ENCODE data around the gene GSTT4. TPM values are rescaled to one million over a fixed set of nuclear protein-coding genes. Genes with fewer than 3 reads are reported as not detected.
A peak's percentile ranks its signal among the peaks of the same experiment; 100 is the strongest.

The GSTT4 gene
- total RNA-seq, 2 experiments from 2014 or later = not detected

DNA sequence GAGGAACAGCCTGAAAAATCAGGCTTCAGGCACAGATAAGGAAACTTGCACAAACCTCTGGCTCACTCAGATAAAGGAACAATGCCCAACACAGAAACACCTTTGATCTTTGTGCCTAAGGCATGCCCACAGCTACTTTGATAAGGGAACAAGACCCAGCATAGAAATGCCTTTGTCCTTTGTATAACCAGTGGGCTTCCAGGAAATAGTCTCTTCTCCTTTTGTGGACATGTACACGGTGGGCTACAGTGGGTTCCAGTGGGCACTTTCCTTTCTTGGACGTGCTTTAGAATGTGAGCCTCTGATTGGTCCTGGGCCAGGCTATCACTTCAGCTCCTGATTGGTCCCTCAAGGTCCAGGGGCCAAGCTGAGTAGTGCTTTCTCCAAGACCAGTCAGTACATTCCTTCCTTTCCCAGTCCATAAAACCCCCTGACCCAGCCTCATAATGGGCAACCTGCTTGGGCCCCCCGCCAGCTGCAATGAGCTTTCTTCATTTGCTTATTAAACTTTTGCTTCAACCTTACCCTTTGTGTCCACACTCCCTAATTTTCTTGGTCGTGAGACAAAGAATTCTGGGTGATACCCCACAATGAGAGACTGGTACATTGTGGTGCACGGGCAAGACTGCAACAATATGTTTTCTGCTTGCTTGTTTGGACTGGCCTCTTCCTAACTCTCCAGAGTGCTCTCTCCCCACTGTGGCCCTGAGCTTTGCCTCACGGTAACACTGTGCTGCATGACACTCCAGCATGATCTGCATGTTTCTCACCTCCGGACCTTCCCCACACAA, 4.2 kb upstream of the GSTT4 start:
- Histone ChIP-seq H3K9me2 (ENCODE audit: insufficient read depth, low read length) (no peaks in the 10 kb centered on the region), H3K79me2 (ENCODE audit: insufficient read depth, low read depth, low read length) (peaks cover 20% of the 10 kb centered on the region), H2AFZ (ENCODE audit: low read length) (no peak overlapping the region), H3K4me1 (ENCODE audit: insufficient read depth, low read length, poor library complexity, severe bottlenecking) (peaks cover 14% of the 10 kb centered on the region), H3K4me2 (ENCODE audit: low read length) (no peak overlapping the region), H3K4me3 (ENCODE audit: low read depth, low read length, poor library complexity, severe bottlenecking) (no peak overlapping the region), H3K36me3 (ENCODE audit: insufficient read depth, low read length) (peaks cover 4% of the 10 kb centered on the region; the same call in 1 of the 2 replicates), H4K20me1 (ENCODE audit: insufficient read depth, low read length) (no peaks in the 10 kb centered on the region), H3K27ac (ENCODE audit: low read depth, low read length, poor library complexity, severe bottlenecking) (no peak overlapping the region), H3K9me3 (ENCODE audit: low read length) (peaks cover 9% of the 10 kb centered on the region; the same call in 1 of the 2 replicates)
- ChIA-PET POLR2A (interaction anchor here (0.6 to 0.9 kb wide), 2 partner anchors 148 to 523 kb away, joined by 3 read pairs; no protein-coding TSS in a partner anchor), CTCF (ENCODE audit: unreplicated experiment) (interaction anchor here (0.5 kb wide), 1 partner anchor 237 kb away, joined by 3 read pairs; no protein-coding TSS in a partner anchor)
- intact Hi-C loops (cut with micrococcal nuclease; ENCODE audit: unreplicated experiment) = loop anchor here (5.0 kb wide), 1 partner anchor 58 kb away; no protein-coding TSS in a partner anchor
- BruUV-seq (replicated peaks) = no TSS peak
- no peak for TF ChIP-seq EZH2phosphoT487 (IDR thresholded peaks at IDR 0.05; ENCODE audit: borderline replicate concordance, low read depth, low read length)
- TF ChIP-seq, protein P1, sequence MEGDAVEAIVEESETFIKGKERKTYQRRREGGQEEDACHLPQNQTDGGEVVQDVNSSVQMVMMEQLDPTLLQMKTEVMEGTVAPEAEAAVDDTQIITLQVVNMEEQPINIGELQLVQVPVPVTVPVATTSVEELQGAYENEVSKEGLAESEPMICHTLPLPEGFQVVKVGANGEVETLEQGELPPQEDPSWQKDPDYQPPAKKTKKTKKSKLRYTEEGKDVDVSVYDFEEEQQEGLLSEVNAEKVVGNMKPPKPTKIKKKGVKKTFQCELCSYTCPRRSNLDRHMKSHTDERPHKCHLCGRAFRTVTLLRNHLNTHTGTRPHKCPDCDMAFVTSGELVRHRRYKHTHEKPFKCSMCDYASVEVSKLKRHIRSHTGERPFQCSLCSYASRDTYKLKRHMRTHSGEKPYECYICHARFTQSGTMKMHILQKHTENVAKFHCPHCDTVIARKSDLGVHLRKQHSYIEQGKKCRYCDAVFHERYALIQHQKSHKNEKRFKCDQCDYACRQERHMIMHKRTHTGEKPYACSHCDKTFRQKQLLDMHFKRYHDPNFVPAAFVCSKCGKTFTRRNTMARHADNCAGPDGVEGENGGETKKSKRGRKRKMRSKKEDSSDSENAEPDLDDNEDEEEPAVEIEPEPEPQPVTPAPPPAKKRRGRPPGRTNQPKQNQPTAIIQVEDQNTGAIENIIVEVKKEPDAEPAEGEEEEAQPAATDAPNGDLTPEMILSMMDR (conservative IDR thresholded peaks at IDR 0.05; ENCODE audit: low read length) = no peak
- peak; percentile 15 for DNase-seq (ENCODE audit: low spot score)

DNA sequence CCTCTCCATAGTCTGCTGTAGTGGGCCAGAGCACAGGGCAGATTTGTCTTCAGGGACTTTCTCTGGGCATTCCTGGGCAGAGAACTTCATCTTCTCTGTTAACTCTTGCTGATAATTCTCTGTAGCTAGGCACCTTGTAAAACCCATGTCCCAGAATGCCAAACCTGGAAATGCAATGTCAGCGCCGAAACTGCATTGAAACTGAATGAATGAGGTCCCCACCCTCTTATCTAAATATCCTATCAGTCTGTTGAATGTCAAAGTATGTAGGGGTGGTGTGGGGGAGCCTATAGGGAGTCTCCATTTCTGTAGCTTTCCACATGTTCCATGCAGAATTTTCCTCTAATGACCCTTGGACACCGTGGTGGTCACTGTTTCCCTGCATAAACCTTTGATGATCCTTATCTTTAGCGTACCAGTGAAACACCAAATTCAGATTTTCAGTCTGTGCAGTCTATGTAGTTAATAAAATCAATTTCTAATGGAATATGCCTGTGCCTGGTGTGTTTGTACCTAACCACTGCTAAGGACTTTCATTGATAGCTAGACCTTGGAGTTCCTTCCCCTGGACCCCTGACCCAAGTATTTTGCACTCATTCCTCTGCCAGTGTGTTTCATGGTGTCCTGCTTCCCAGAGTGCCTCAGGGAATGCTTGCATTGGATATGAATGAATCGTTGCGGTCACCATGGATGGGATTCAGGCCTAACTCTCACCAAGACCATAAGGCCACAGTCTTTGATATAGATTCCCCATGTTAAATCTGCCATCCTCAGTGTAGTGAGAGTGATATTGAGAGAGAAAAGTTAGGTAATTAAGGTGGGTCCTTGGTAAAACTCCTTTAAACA, 3.4 kb upstream of the GSTT4 start:
- POLR2A ChIA-PET = no interaction called here
- H3K9me2 ChIP-seq (ENCODE audit: insufficient read depth, low read length) = no peaks in the 10 kb centered on the region
- TF ChIP-seq, protein P1 (conservative IDR thresholded peaks at IDR 0.05; ENCODE audit: low read length) = no peak
- TF ChIP-seq EZH2phosphoT487 (IDR thresholded peaks at IDR 0.05; ENCODE audit: borderline replicate concordance, low read depth, low read length) = no peak
- no peak for DNase-seq (ENCODE audit: low spot score)
- H2AFZ ChIP-seq (ENCODE audit: low read length) = no peak overlapping the region
- no peak overlapping the region for H3K4me2 ChIP-seq (ENCODE audit: low read length)
- peaks cover 13% of the 10 kb centered on the region for H3K79me2 ChIP-seq (ENCODE audit: insufficient read depth, low read depth, low read length)
- H3K9me3 ChIP-seq (ENCODE audit: low read length) = peaks cover 9% of the 10 kb centered on the region; the same call in 1 of the 2 replicates
- peaks cover 2% of the 10 kb centered on the region; the same call in 1 of the 2 replicates for H3K36me3 ChIP-seq (ENCODE audit: insufficient read depth, low read length)
- H4K20me1 ChIP-seq (ENCODE audit: insufficient read depth, low read length) = no peaks in the 10 kb centered on the region
- H3K4me3 ChIP-seq (ENCODE audit: low read depth, low read length, poor library complexity, severe bottlenecking) = no peak overlapping the region
- CTCF ChIA-PET (ENCODE audit: unreplicated experiment) = interaction anchor here (0.6 kb wide), 1 partner anchor 146 kb away, joined by 3 read pairs; no protein-coding TSS in a partner anchor
- peaks cover 14% of the 10 kb centered on the region for H3K4me1 ChIP-seq (ENCODE audit: insufficient read depth, low read length, poor library complexity, severe bottlenecking)
- no TSS peak for BruUV-seq (replicated peaks)
- intact Hi-C loops (cut with micrococcal nuclease; ENCODE audit: unreplicated experiment) = no loop called here
- no peak overlapping the region for H3K27ac ChIP-seq (ENCODE audit: low read depth, low read length, poor library complexity, severe bottlenecking)

Measured in OCI-LY7 (cell line).